COR-L47 (cell line): ENCODE measurements around the gene MME.
"Not testable (repeated sequence)": the region's sequence is repeated elsewhere in the genome, so short reads cannot be mapped to it uniquely, and the experiment has no call there.

Experiments used
- DNase-seq: peaks from one replicate; lab custom pipeline; 2025; lab: John Stamatoyannopoulos, UW

The MME gene

GRCh38 chr3:155192957-155193746 lies 113.0 kb downstream of the MME start:
- DNase-seq: no peak

GRCh38 chr3:155193868-155194267 lies 113.7 kb downstream of the MME start:
- no peak for DNase-seq

GRCh38 chr3:155194973-155195957 lies 115.1 kb downstream of the MME start:
- DNase-seq: no peak

GRCh38 chr3:155196131-155197021 lies 116.3 kb downstream of the MME start:
- DNase-seq: no peak

GRCh38 chr3:155197786-155198185 lies 117.7 kb downstream of the MME start:
- no peak for DNase-seq

GRCh38 chr3:155202626-155203025 lies 122.5 kb downstream of the MME start:
- no peak for DNase-seq

GRCh38 chr3:155204851-155205250 lies 124.7 kb downstream of the MME start:
- no peak for DNase-seq

GRCh38 chr3:155208183-155208800 lies 128.2 kb downstream of the MME start:
- DNase-seq: no peak

GRCh38 chr3:155210736-155211135 lies 130.6 kb downstream of the MME start:
- DNase-seq: no peak

- no peak for DNase-seq
Observed at GRCh38 chr3:155211266-155211665, 131.1 kb downstream of the MME start.

GRCh38 chr3:155211940-155212339 lies 131.8 kb downstream of the MME start:
- no peak for DNase-seq

GRCh38 chr3:155216007-155216406 lies 135.9 kb downstream of the MME start:
- not testable (repeated sequence) for DNase-seq

- DNase-seq: no peak
Observed at GRCh38 chr3:155217591-155217990, 137.5 kb downstream of the MME start.

- no peak for DNase-seq
Observed at GRCh38 chr3:155218462-155218861, 138.3 kb downstream of the MME start.

- DNase-seq: no peak
Observed at GRCh38 chr3:155219106-155219505, 139.0 kb downstream of the MME start.

GRCh38 chr3:155225417-155225816 lies 145.3 kb downstream of the MME start:
- DNase-seq: no peak

GRCh38 chr3:155227141-155227540 lies 147.0 kb downstream of the MME start:
- DNase-seq: no peak

GRCh38 chr3:155228676-155229075 lies 148.6 kb downstream of the MME start:
- DNase-seq: no peak

- DNase-seq: no peak
Observed at GRCh38 chr3:155229086-155229485, 149.0 kb downstream of the MME start.

- DNase-seq: no peak
Observed at GRCh38 chr3:155230382-155230781, 150.3 kb downstream of the MME start.

- DNase-seq: no peak
Observed at GRCh38 chr3:155231792-155232191, 151.7 kb downstream of the MME start.
